Measurements from ENCODE around the gene PFKFB4.

PFKFB4 gene

GRCh38 chr3:48556796-48557626, at the start of gene PFKFB4:
PFKFB4 (minus strand) TSS chr3:48556803; CDS start chr3:48556777, 26 bp downstream.
- DNase-seq (ENCODE audit: low read depth in 2 of 2) = peak; percentile 98 to 99

DNA sequence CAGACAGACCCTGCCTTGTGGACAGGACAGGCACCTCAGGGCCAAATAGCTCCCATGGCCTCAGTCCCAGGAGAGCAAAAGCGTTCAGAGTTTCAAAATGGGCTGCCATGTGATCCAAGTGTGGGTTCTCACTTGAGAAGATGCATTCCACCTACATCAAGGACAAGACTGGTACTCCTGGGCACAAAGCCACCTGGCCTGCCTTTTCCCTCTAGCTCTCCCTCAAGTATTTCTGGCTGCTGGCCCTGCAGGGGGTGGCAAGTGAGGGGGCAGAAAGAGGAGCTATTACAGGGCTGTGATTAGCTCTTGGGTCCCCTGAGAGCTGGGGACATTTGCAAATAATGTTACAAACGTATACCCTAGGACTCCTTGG, 45.0 kb upstream of the PFKFB4 start:
- DNase-seq (ENCODE audit: low read depth in 2 of 2) = no peak

DNA sequence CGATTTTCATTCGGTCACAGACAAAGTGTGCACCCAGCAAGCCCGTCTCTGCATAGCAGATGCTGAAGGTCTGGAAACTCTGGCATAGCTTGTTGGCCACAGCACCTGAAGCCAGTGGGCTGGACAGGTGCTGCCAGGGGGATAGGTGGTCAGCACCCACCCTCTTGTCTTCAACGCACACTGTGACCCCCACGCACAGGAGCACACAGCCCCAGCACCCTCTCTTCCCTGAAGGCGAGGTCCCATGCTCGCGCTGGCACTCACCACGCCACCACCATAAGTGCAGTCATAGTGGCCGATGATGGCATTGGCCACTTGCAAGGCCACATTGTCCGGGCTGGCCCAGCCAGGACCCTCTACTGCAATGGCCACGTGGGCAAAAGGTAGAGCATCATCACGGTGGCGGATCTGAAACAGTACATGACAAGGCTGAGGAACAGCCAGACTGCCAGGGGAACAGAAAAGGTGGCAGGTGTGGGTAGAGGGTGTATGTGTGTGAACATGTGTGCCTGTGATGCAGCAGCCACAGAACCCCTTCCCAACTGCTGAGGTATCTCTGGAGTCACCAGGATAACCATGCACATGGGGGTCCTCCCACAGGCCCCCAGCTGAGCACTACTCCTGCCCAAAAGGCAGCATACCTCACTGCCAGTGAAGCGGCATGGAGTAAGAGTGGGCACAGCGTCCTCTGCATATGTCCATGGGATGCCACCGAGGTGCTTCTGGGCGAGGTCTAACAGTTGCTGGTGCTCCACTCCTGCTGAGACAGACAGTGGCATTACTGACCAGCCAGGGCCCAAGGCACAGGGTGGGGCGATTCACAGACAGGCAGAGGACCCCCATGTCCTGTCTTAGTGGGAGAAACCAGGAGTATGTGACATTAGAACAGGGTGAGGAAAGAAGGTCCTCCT, 44.4 kb upstream of the PFKFB4 start:
- DNase-seq (ENCODE audit: low read depth in 2 of 2) = no peak

DNA sequence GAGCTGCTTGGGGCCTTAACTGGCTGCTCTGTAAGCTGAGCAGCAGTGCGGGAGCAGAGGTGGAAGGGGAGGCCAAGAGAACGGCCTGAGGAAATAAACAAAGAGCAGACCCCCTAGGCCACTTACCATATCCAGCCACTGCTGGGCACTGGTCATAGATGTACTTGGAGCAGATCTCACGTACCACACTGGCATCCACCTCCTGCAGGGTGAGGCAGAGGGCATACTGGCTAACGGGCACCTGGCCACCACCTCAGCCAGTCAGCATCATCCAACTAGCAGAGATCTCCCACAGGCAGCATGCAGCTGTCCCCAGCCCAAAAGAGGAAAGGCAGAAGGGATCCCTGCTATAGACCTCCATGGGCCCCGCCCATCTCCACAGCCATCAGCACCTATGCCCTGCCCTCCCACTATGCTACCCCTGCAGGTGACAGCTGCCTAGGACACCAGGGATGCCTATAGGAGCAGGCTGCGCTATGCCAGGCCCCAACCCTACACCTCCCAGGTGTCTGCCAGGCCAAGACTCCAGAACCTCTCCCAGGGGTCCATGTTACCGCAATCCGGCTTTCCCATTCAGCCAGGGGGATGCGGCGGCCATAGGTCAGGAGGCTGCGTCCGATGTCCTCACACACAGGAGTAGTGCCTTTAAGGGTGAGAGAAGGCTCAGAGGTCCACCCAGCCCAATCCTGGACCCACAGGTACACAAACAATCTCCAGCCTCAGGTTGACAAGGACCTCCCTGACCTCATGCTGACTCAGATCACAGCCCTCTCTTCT, 43.1 kb upstream of the PFKFB4 start:
- DNase-seq (ENCODE audit: low read depth in 2 of 2) = no peak

DNA sequence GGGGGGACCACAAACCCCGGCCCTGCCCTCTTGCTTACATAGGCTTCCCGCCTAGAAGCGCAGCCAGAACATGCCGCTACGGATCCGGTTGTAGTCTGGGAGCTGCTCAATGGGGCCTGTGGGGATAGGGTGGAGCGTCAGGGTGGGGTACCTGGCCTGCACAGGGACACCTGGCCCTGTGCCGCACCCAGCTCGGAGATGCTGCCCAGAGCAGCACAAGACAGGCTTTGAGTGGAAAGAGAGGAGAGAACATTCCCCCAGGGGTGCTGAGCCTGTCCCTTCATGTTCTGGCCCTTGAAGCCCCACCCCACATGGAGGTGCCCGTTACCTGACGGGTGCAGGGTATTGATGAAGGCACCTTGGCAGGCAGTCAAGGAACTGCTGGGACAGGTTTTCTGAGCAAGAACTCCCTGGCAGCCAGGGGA, 42.5 kb upstream of the PFKFB4 start:
- DNase-seq (ENCODE audit: low read depth in 2 of 2) = no peak

- no peak for DNase-seq (ENCODE audit: low read depth in 2 of 2)
These were observed 41.9 kb upstream of the PFKFB4 start for GRCh38 chr3:48598323-48599076.

- DNase-seq (ENCODE audit: low read depth in 2 of 2) = no peak
These were observed 40.8 kb upstream of the PFKFB4 start for GRCh38 chr3:48597408-48597800.

GRCh38 chr3:48596676-48597407, 40.2 kb upstream of the PFKFB4 start:
- no peak for DNase-seq (ENCODE audit: low read depth in 2 of 2)

- DNase-seq (ENCODE audit: low read depth in 2 of 2) = no peak
These were observed 39.6 kb upstream of the PFKFB4 start for GRCh38 chr3:48596157-48596556.

DNA sequence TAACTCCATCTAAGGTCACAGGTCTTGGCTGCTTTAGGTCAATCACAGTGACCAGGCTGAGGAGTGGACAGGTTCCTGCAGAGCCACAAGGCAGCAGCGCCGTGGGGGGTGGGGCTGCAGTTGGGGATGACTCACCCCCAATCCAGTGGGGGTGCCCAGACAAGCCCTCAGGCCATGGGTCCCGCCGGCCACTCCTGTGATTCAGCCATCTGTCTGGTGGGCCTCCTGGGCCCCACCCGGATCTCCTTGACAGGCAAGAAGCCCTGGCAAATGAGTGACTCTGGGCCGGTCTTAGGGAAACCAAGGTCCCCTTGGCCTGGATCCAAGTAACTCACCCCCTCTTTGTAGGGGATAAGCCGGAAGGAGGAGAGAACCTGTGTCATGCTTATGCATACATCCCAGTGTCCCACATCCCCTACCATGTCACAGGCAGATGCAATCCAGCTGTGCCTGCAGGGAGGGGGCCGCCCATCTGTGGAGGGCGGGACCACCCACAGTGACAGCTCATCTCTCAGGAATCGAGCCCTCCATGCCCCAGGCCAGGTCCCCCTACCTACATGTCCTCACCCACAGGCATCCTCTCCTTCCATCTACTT, 39.0 kb upstream of the PFKFB4 start:
- DNase-seq (ENCODE audit: low read depth in 2 of 2) = no peak

DNA sequence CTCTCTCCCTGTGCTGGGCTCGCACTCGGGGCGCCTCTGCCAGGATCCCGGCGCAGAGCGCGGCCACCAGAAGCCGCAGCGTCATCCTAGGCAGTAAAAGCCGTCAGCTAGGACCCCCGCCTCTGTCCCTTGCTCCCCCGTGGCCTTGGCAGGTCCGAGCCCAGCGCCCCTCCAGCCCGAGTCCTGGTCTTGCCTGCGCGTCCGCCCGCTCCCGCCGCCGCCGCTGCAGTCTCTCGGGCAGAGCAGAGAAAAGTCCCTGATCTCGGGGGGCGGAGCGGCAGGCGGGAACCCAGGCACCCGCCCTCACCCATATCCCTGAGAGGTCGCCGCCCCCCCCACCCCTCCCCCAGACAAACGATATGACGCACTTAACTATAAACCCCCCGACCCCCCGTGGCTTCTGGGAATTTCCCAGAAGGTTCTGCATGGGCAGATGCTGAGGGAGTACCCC, 38.5 kb upstream of the PFKFB4 start, which contains the start of gene COL7A1:
Gene COL7A1 (minus strand): TSS at position 255 of the 451 bp plus-strand sequence. CDS start 170 bp downstream, at position 85.
- DNase-seq (ENCODE audit: low read depth in 2 of 2) = no peak

DNA sequence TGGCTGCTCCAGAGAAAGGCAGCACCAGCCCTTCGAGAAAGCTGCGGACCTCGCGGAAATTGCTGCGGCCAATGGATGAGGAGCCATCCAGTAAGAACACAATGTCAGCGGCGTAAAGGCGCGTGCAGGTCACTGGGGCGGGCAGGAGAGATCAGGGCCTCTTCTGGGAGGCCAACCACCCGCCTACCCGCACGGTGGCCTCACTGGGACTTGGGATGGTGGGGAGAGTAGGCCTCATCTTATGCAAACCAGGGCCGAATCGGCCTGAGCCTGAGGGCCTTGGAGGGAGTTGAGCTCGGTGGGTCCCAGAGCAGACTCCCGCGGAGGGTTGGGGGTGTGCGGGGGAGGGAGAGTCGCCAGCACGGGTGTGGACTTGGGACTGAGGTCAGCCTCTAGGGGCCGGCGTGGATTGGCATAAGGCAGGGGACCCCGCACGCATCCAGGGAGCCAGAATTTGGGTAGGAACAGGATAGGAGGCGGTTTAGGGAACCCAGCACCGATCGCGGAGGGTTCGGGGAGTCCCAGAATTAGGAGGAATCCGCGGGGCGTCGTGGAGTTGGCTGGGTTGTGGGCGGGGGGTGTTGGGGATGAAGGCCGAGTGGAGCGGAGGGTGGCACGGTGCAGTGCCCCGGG, 37.9 kb upstream of the PFKFB4 start:
- no peak for DNase-seq (ENCODE audit: low read depth in 2 of 2)

- no peak for DNase-seq (ENCODE audit: low read depth in 2 of 2)
These were observed 36.7 kb upstream of the PFKFB4 start for GRCh38 chr3:48593337-48593736.

DNA sequence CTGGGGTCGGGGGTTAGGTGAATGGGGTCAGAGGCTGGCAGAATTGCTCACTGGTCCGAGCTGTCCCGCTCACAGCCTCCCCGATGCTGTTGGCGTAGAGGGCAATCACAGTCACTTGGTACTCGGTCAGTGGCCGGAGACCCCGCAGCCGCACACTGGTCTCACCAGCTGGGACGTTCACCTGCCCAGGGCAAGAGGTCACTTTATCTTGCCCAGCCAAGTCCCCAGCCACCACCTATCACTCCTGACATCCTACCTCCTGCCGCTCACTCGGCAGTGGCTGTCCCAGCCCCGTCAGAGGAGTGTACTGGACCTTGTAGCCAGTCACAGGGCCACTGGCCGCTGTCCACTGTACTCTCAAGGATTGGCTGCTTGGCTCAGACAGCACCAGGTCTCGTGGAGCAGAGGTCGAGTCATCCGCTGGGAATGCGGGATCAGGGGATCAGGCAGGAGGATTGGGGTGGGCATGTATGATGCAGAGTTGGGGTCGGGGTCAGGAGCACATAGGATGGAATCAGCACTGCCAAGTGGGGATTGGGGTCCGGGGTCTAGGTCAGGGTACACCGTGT, 36.0 kb upstream of the PFKFB4 start:
- DNase-seq (ENCODE audit: low read depth in 2 of 2) = no peak

DNA sequence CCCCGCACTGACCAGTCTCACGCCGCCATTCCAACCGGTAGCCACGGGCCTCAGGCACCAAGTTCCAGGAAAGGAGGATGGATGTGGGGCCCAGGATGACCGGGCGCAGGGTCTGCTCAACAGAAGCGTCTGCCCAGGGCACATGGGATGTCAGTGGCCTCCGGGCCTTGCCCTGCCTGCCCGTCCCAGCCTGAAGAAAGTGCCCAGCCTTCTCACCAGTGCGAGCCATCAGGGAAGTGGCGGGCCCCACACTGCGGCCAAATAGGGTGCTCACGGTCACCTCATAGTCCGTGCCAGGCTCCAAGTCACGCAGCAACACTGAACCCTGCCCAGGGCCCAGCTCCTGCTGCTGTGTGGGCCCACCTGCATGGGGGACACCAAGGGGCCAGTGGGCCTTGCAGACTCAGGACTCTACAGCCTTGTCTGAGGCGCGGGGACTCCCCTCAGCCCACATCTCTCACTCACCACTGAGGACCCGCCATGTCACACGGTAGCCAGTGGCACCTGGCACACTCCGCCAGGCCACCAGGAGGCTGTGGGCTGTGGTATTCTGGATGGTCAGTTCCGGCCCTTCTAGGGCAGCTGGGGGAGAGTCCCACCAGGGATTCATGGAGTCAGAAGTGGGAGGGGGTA, 35.4 kb upstream of the PFKFB4 start:
- no peak for DNase-seq (ENCODE audit: low read depth in 2 of 2)

- DNase-seq (ENCODE audit: low read depth in 2 of 2) = no peak
These were observed 34.8 kb upstream of the PFKFB4 start for GRCh38 chr3:48591436-48591835.

DNA sequence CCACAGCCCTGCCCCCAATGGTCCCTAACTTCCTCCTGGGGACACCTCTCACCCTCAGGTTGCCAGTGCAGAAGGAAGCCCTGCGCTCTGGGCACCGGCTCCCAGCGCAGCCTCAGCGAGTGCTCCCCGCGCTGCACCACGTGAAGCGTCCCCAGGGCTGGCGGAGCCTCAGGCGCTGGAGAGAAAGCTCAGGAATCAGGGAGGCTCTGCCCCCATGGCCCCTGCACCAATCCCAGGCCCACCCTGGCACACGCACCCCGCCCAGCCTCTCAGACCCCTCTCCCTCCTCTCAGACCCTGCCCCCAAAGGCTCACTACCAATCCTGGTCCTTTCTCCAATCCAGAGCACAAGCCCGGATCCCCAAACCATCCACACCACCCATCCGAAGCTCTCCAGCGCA, 31.6 kb upstream of the PFKFB4 start:
- DNase-seq (ENCODE audit: low read depth in 2 of 2) = no peak

GRCh38 chr3:48587686-48588085, 31.1 kb upstream of the PFKFB4 start:
- no peak for DNase-seq (ENCODE audit: low read depth in 2 of 2)

DNA sequence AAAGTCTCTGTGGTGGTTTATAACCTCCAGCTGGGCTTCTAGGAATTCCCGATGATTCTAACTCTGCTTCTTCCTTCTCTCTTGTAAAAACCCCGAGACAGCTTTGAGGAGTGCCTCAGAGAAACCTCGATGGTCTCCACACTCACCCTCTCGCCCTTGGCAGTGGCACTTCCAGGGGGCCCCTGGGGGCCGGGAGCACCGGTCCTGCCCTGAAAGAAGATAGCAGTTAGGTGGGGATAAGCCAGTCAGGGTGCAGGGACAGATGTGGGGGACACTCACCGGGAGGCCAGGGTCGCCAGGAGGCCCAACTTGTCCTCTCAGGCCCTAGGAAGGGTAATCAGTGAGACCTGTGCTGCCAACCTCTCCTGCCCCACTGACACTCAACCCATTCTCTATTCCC, 28.8 kb upstream of the PFKFB4 start:
- DNase-seq (ENCODE audit: low read depth in 2 of 2) = no peak

All from stimulated activated CD8-positive, alpha-beta memory T cell treated with anti-CD3 and anti-CD28 coated beads, Interleukin-2, amount 100 ng/mL, for 1 hour (primary cell).